A673 (cell line): ENCODE data around the gene CHRNE.

Experiments
- EZH2 ChIP-seq: fragments of 200-600 bp; sonication (generic); IDR thresholded peaks from 2 replicates; pipeline ENCODE4 v1.6.1; 2017; ENCODE audit warnings: borderline replicate concordance, low read depth, mild to moderate bottlenecking, mixed read lengths, antibody characterized with exemption, low read length; ENCODE audit not compliant: poor library complexity, severe bottlenecking
- TF ChIP-seq, protein P1 (sequence below): fragments of 300-800, 200-600 bp; sonication (generic); conservative IDR thresholded peaks from 2 replicates; pipeline ENCODE4 v1.5.1; 2017; ENCODE audit warnings: low read depth, mild to moderate bottlenecking, antibody characterized with exemption, low read length, moderate library complexity, mixed read lengths

DNA sequence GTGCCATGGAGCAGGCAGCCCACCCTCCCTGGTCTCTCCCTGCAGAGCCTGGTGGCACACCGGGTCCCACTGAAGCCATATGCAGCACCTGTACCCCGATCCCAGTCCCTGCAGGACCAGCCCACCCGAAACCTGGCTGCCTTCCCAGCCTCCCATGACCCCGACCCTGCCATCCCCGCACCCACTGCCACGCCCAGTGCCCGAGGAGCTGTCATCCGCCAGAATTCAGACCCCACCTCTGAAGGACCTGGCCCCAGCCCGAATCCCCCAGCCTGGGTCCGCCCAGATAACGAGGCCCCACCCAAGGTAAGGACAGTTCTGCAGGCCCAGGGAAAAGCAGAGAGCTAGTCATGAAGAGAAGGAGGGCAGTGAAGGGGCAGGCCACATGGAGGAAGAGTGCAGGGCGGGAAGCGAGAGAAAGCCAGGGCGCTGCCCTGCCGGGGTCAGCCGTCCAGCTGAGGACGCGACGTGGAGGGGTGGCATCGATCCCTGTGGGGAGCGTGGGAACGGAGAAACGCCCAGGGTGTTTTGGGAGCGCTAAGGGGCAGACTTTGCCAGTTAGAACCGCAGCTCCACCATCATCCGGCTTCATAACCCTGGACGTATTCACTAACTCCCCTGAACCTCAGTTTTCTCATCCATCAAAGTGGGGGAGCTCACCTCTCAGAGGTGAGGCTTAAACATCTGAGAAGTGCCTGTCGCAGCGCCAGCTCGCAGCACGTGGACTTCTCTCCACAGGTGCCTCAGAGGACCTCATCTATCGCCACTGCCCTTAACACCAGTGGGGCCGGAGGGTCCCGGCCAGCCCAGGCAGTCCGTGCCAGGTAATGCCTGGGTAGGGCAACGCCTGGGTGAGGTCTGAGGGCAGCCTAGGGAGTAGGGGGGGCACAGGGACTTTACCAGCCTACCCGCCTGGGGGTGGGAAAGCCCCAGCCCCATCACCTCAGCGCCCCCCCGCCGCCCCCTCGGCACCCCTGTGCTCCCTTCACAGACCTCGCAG lies 11.2 kb downstream of the CHRNE start:
- TF ChIP-seq, protein P1, sequence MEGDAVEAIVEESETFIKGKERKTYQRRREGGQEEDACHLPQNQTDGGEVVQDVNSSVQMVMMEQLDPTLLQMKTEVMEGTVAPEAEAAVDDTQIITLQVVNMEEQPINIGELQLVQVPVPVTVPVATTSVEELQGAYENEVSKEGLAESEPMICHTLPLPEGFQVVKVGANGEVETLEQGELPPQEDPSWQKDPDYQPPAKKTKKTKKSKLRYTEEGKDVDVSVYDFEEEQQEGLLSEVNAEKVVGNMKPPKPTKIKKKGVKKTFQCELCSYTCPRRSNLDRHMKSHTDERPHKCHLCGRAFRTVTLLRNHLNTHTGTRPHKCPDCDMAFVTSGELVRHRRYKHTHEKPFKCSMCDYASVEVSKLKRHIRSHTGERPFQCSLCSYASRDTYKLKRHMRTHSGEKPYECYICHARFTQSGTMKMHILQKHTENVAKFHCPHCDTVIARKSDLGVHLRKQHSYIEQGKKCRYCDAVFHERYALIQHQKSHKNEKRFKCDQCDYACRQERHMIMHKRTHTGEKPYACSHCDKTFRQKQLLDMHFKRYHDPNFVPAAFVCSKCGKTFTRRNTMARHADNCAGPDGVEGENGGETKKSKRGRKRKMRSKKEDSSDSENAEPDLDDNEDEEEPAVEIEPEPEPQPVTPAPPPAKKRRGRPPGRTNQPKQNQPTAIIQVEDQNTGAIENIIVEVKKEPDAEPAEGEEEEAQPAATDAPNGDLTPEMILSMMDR = no peak
- TF ChIP-seq EZH2 = no peak
